Stimulated activated CD4-positive, alpha-beta T cell treated with anti-CD3 and anti-CD28 coated beads, TNF-alpha, amount 100 ng/mL, for 4 hours (primary cell): ENCODE measurements around the gene TJP2.
"Not testable (repeated sequence)": the region's sequence is repeated elsewhere in the genome, so short reads cannot be mapped to it uniquely, and the experiment has no call there.

Experiments used
- DNase-seq, 3 experiments: peaks; one replicate each; pipeline ENCODE4 v3.0.0-alpha.2; 2020; ENCODE audit warnings: low read depth in 3 of 3

The TJP2 gene

DNA sequence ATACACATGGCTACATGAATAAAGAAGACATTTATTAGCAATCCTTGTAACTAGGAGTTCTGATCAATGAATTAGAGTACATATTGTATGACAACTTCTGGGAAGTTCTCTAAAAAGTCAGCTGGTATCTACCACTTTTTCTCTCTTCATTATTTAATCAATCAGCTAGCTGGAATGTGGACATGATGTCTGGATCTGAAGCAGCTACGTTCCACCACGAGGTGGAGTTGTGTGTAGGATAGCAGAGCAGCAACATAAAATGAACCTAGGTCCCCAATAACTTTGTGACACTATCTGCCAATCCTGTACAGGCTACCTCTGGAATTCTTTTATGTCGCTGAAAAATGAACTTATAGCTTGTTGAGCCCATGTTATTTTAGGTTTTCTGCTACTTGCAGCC is 118.0 kb downstream of the TJP2 start:
- no peak for DNase-seq

DNA sequence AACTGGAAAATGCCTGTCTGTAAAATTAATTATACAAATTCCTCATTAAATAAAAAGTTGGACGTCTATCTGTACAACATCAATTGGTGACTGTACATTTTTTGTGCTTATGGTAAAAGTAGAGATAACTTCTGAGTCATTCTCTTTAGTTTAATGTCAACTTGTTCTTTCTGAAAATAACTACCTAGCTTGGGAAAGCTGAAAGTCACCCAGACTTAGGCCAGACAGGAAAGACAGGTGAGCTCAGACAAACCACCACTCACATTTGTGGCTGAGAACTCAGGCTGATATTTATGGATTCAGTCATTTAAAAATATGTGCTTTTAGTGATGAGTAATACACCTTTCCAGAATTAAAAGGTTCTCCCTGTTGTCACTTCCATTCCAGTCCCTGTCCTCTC is 119.1 kb downstream of the TJP2 start:
- DNase-seq = no peak

DNA sequence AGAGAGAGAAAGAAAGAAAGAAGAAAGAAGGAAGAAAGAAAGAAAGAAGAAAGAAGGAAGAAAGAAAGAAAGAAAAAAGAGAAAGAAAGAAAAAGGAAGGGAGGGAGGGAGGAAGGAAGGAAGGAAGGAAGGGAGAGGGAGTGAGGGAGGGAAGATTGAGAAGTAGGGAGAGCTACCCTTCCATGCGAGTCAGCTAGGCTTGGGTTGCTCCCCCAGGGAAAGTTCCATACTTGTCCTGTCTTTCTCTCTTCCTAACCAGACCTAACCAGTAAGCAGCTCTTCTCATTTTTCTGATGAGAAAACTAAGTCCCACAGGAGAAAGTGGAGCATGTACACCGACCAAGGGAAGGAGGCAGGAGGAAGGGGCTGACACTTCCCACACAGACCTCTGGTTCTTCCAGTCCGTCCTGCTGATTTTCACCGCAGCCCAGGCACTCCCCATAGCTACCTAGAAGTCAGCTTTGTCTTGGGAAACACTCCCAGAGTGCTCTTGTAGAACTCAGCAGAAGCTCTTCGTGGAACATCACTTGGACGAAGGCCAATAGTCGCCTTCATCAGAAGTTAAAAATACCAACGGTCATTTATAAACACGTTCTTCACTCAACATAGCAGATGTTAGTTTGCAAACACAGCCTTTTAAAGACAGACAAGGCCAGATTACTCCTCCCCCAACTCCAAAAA is 121.9 kb downstream of the TJP2 start:
- no peak for DNase-seq

DNA sequence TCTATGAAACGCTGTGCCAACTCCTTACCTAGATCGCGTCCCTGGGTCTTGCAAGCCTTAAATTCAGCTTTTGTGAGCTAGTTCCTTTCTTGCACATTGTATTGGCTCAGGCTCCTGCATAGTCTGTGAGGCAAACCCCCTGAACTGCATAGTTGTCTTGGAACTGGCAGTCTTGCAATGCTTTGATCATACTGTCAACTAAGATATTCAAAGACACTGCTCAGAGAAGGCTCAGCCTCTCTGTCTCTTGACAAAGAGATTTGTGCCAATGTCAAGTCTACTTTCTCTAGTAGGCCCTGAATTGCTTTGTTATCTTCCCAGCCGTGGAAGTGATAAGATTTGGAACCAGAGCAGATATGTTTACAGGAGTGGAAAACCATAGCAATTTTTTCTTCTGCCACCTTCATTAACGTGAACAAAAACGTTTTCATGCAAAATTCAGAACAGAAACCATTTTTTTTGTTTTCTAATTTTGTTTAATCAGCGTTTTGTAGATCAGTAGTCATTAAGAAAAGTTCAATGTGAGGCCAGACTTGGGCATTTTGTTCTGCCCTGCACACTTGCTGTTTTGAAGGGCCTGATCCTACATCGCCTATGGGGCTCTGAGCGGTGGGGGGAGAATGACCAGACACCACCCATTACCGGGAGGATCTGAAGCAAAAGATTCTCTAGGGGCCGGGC is 123.4 kb downstream of the TJP2 start:
- no peak for DNase-seq

DNA sequence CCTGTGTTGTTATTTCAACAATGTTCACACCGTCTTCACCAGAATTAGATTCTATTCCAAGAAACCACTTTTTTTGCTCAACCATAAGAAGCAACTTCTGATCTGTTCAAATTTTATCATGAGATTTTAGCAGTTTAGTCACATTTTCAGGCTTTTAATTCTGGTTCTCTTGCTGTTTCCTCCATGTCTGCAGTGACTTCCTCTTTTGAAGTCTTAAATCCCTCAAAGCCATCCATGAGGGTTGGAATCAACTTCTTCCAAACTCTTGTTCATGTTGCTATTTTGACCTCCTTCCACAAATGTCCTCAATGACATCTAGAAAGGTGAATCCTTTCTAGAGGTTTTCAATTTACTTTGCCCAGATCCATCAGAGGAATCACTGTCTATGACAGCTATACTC is 125.2 kb downstream of the TJP2 start:
- DNase-seq = no peak

DNA sequence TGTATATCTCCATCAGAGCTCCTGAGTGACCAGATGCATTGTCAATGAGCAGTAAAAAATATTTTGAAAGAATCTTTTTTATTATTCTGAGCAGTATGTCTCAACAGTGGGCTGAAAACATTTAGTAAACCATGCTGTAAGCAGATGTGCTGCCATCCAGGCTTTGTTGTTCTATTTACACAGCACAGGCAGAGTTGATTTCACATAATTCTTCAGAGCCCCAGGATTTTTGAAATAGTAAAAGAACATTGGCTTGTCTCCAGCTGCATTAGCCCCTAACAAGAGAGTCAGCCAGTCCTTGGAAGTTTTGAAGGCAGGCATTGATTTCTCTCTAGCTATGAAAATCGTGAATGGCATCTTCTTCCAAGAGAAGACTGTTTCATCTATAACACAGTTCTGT is 125.7 kb downstream of the TJP2 start:
- DNase-seq = no peak

DNA sequence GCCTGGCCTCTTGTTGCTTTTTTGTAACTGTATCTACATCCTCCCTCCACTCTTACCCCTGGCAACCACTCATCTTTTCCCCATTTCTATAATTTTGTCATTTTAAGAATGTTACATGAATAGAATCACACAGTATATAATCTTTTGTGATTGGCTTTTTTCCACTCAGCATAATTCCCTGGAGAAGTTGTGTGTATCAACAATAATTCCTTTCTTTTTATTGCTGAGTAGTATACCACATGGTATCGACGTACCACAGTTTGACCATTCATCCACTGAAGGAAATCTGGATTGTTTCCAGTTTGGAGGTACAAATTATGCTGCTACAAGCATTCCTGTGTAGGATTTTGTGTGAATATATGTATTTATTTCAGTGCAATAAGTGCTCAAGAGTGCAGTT is 129.3 kb downstream of the TJP2 start:
- DNase-seq = no peak

DNA sequence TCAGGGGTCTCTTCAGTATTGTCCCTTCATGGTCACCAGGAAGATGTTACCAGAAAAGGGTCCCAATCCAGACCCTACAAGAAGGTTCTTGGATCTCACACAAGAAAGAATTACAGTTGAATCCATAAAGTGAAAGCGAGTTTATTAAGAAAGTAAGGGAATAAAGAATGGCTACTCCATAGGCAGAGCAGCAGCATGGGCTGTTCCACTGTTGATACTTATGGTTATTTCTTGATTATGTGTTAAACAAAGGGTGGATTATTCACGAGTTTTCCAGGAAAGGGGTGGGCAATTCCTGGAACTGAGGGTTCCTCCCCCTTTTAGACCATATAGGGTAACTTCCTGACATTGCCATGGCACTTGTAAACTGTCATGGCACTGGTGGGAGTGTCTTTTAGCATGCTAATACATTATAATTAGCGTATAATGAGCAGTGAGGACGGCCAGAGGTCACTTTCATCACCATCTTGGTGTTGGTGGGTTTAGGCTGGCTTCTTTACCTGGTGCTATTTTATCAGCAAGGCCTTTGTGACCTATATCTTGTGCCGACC is 132.9 kb downstream of the TJP2 start:
- not testable (repeated sequence) for DNase-seq

DNA sequence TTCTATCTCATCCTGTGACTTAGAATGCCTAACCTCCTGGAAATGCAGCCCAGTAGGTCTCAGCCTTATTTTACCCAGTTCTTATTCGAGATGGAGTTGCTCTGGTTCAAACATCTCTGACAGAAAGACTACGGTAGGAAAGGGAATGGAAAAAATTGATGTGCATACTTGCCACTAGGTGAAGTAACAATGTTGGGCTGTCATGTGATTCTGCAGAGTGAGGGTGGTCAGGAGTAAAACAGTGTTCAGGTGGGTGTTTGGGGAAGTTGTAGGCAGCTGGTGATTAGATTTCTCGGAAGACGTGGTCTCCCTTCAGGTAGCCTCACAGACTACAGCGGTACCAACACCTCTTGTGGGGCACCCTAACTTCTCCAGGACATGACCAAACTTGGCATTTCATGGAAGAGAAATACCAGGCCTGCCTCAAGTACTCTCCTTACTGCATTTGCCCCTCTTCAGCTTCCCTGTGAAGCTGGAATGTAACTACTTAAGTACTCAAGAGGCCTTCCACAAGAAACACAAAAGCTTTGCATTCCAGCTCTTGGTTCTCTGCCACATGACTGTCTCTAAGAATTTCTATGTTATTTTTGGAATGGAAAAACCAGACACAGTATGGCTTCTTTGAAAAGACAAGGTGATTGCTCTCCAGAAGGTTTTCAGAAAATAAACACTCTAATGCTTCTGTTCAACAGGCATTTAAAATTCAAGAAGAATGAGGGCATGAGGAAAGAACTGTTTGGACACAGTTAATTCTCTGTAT is 133.5 kb downstream of the TJP2 start:
- no peak for DNase-seq

DNA sequence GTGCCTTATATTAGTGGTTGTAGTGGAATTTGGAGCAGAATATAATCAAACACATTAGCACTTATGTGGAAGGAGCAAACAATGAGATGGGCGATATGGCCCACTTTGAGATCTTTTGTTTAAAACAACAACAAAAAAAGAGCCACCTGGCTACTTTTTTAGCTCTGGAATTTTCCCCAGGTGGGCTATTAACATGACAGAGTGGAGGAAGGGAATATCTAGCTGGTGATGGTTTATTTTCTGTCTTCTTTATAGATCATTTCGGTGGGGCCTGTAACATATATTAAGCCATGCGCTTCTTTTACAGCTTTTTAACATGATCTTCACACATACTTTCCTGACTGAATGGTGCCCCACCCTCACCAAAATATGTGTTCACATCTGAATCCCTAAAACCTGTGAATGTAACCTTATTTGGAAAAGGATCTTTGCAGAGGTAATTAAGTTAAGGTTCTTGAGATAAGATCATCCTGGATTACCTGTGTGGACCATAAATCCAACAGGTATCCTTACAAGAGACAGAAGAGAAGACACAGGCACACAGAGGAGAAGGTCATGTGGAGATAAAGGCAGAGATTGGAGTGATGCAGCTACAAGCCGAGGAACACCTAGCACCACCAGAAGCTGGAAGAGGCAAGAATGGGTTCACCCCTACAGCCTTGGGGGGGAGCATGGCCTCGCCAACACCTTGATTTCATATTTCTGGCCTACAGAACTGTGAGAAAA is 134.3 kb downstream of the TJP2 start:
- no peak for DNase-seq

DNA sequence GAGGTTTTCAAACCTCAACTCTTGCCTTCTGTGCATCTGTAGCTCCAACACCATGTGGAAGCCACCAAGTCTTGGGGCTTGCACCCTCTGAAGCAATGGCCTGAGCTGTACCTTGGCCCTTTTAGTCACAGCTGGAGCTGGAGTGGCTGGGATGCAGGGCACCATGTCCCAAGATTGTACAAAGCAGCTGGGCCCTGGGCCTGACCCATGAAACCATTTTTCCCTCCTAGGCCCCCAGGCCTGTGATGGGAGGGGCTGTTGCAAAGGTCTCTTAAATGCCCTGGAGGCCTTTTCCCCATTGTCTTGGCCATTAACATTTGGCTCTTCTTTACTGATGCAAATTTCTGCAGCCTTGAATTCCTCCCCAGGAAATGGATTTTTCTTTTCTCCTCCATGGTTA is 139.1 kb downstream of the TJP2 start:
- no peak for DNase-seq

DNA sequence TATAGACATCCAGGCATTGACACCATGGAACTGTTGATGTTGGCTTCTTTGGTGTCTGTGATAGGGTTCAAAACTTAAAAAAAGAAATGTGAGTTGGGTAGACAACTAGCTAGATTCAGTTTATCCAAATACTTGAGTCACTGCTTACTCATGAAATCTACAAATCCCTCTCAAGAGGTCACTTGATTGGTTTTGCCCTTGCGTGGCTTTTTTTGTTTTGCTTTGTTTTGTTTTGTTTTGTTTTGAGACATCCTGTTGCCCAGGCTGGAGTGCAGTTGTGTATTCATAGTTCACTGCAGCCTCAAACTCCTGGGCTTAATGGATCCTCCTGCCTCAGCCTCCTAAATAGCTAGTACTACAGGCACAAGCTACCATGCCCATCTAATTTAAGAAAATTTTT is 140.5 kb downstream of the TJP2 start:
- no peak for DNase-seq

DNA sequence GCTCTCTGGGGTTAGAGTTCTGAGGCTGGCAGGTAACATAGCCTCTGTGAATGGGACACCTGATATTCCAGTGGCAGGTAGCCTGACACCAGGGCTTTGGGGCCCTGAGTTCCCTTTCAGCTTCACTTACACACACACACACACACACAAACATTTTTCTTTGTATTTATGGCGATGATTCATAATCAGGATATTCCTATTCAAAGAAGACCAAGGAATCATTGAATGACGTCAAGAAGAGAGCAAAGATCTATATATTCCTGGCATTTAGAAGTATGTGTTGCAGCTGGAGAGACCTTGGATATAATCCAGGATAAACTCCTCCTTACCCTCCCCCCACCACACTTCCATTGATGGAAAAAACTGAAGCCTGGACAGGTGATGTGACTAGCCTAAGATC is 143.0 kb downstream of the TJP2 start:
- DNase-seq = no peak

DNA sequence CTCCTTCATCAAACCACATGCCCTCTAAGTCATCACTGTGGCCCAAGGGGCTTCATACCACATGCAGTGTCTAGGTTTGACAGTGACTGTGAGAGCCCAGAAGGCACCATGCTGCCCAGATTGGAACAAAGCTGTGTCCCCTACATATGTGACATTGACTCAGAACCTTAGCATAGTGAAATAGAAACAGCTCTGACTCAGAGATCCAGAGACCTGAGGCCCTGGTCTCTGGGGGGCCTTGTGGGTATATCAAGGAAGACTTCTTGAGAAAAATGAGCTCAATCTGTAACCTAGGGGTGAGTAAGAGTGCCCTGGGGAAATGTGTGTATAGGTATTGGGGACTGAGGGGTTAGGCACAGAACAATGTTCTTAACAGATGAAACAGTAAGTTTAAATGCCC is 143.8 kb downstream of the TJP2 start:
- no peak for DNase-seq

DNA sequence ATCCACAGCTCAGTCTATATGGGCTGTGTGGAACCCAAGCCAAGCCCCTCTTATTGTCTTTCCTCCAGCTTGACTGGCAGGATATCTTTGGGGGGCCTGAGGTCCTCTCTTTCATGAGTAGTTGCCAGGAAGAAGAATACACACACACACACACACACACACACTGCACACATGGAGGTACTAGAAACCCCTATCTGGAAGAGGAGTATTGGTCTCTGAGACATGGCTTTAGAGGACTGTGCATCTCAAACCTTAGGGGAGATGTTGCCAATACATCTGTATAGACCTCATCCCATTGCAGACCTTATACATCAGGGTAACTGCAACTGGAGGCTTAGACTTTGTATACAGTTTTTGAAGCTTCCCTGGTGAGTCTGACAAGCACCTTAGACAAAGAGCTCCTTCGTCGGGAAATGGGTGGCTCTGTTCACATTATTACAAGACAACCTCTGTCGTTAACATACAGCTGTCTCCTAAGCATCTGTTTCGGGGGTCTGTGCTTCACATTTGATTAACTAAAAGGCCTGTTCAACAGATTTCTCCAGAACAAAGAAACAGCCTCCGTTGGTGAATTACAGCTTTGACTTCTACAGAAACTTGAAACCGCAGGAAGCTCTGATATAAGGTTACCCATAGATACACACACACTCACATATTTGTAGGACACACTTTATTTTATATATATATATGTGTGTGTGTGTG is 145.4 kb downstream of the TJP2 start:
- DNase-seq = no peak

DNA sequence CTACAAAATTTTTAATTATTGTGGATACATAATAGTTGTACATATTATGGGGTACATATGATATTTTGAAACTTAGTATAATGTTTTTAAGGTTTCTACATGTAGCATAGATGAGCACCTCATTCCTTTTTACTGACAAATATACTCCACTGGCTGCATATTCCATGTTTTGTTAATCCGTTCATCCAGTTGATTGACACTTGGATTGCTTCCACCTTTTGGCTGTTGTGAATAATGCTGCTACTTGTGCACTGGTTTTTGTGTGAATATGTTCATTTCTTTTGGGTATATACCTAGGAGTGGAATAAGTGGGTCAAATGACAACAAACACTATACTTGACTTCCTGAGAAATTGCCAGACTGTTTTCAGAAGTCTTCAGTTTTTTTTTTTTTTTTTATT is 148.2 kb downstream of the TJP2 start:
- DNase-seq = no peak

DNA sequence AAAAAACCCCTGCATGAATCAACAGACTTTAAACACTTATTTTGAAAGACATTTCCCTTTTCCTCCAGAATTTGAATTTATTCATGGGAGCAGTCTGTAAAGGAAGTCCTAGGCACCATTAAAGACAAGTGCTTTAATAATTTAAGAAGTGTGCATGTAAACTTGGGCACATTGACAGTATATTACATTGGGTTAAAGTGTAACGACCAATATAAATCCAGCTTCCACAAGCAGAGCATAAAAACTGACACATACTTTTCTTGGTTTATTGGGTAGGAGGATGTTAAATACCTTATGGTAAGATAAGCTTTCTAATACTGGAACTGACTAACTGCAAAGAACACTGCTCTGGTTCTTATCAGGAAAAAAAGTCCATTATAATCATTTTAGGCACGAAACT is 149.8 kb downstream of the TJP2 start:
- no peak for DNase-seq
